ENCODE data around the gene PRAMEF11. TPM values are rescaled to one million over a fixed set of nuclear protein-coding genes. Genes with fewer than 3 reads are reported as not detected.
"Not testable (repeated sequence)": the region's sequence is repeated elsewhere in the genome, so short reads cannot be mapped to it uniquely, and the experiment has no call there.

Gene PRAMEF11
- not detected for total RNA-seq
- polyA plus RNA-seq: 0.05 TPM
- long read RNA-seq, donor 1: 0 reads
- long read RNA-seq, donor 2: 0 reads
- long read RNA-seq, donor 3: 0 reads
- long read RNA-seq, donor 4: 0 reads
- long read RNA-seq, donor 5: 0 reads
- long read RNA-seq, donor 6: 0 reads
- long read RNA-seq, donor 7: 0 reads
- long read RNA-seq, donor 8: 0 reads
- long read RNA-seq, donor 9: 0 reads
- long read RNA-seq, donor 10: 0 reads

DNA sequence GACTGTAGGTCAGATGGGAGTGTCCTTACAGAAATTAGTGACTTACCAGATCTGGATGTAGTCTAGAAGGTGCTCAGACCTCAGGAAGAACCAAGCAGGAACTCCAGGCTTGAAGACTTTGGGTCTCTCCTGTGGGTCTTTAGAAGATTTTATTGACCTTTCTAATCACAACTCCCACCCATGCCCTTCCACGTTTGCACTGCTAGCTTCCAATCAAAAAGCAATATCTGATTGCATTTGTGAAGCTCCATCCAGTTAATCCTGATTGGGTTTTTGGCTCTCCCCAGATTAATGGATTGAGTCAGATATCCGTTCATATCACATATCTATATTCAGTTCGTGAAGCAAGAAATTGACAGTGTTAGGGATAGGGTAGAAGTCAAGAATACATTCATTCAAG is at the start of gene PRAMEF11:
PRAMEF11 (minus strand) TSS at position 101 of the 400 bp plus-strand sequence. CDS start 2,621 bp downstream, outside the sequence.
- not testable (repeated sequence) for DNase-seq (ENCODE audit: low read depth in 6 of 9, low spot score in 9 of 9); H3K4me1 ChIP-seq (ENCODE audit: control insufficient read depth in 2 of 2, insufficient read depth in 2 of 2, low read length in 2 of 2); H3K27me3 ChIP-seq (ENCODE audit: control insufficient read depth in 2 of 2, insufficient read depth in 1 of 2, low read length in 1 of 2); H3K27ac ChIP-seq (ENCODE audit: low read depth in 1 of 2, low read length in 1 of 2); H3K36me3 ChIP-seq (ENCODE audit: control insufficient read depth in 2 of 2, insufficient read depth in 2 of 2, low read length in 1 of 2); H3K9me3 ChIP-seq (ENCODE audit: control insufficient read depth in 2 of 2, insufficient read depth in 1 of 2, low read length in 1 of 2); H3K4me3 ChIP-seq (ENCODE audit: low read length in 2 of 2)
- WGBS: 69% methylated on average over 3 of the region's 3 CpGs

DNA sequence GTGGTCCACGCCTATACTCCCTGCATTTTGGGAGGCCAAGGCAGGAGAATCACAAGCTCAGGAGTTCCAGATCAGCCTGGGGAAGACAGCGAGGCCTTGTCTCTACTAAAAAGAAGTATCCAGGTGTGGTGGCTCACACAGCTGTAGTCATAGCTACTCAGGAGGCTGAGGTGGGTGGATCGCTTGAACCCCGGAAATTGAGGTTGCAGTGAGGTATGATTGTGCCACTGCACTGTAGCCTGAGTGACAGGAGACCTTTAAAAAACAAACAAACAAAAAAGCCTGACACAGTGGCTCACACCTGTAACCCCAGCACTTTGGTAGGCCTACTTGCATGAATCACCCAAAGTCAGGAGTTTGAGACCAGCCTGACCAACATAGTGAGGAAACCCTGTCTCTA is 47.2 kb upstream of the PRAMEF11 start:
- H3K27ac ChIP-seq (ENCODE audit: low read depth in 1 of 2, low read length in 1 of 2); H3K36me3 ChIP-seq (ENCODE audit: control insufficient read depth in 2 of 2, insufficient read depth in 2 of 2, low read length in 1 of 2); H3K4me1 ChIP-seq (ENCODE audit: control insufficient read depth in 2 of 2, insufficient read depth in 2 of 2, low read length in 2 of 2); H3K27me3 ChIP-seq (ENCODE audit: control insufficient read depth in 2 of 2, insufficient read depth in 1 of 2, low read length in 1 of 2); H3K9me3 ChIP-seq (ENCODE audit: control insufficient read depth in 2 of 2, insufficient read depth in 1 of 2, low read length in 1 of 2); DNase-seq (ENCODE audit: low read depth in 6 of 9, low spot score in 9 of 9); H3K4me3 ChIP-seq (ENCODE audit: low read length in 2 of 2): not testable (repeated sequence)
- 83% methylated on average over 3 of the region's 4 CpGs for WGBS

DNA sequence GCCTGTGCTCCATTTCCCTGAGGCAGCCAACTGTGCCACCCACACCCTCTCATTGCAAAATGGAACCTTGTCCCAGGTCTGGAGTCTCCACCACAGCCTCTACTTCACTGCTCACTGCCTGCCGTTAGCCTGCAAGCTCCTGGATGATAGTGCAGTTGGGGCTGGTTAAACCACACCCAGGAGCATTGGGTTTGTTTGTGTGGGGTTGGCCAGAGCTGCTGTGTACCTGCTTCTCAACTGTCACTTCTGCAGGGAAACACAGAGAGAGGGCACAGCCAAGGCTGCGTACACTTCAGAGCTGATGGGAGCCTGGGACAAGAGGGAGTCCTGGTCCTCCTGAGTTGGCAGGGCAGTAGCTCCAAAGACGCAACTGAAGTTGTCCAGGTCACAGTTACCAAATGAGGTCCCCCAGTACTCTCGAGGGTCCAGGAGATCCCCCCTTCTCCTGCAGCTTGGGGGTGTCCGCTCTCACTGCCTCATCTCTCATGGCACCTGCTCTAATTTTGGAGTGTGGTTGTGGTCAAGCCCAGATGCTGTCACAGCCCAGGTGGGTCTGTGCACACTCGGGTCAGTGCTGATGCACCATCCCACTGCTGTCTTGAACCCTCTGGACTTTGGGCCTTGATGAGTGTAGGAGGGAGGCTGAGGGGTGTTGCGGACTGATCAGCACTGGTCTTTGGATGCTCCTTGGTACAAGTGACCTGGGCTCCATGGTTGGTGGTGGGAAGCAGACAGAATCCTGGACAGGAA is 32.1 kb upstream of the PRAMEF11 start:
- H3K4me3 ChIP-seq (ENCODE audit: low read length in 2 of 2); DNase-seq (ENCODE audit: low read depth in 6 of 9, low spot score in 9 of 9); H3K36me3 ChIP-seq (ENCODE audit: control insufficient read depth in 2 of 2, insufficient read depth in 2 of 2, low read length in 1 of 2); H3K27ac ChIP-seq (ENCODE audit: low read depth in 1 of 2, low read length in 1 of 2); H3K9me3 ChIP-seq (ENCODE audit: control insufficient read depth in 2 of 2, insufficient read depth in 1 of 2, low read length in 1 of 2); H3K27me3 ChIP-seq (ENCODE audit: control insufficient read depth in 2 of 2, insufficient read depth in 1 of 2, low read length in 1 of 2); H3K4me1 ChIP-seq (ENCODE audit: control insufficient read depth in 2 of 2, insufficient read depth in 2 of 2, low read length in 2 of 2): not testable (repeated sequence)
- 84% methylated on average over 4 of the region's 7 CpGs for WGBS

DNA sequence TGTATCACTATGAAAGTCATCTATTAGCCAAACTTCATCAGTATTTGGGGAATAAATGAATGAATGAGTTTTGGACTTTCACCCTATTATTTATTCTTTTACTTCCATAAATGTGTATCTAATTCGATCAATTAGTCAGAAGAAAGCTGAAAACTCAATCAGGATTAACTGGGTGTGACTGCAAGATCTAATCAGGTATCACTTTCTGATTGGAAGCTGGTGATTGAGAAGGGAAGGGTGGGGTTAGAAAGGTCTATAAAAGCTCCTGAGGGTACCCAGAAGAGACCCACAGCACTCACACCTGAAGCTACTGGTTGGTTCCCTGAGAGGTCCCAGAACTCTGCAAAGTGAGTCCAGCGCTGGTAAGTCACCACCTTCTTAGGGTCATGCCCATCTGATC is 25.6 kb upstream of the PRAMEF11 start, which contains the start of gene PRAMEF2:
PRAMEF2 (plus strand) TSS at position 301 of the 400 bp plus-strand sequence. CDS start 1,924 bp downstream, outside the sequence.
- DNase-seq (ENCODE audit: low read depth in 6 of 9, low spot score in 9 of 9); H3K27ac ChIP-seq (ENCODE audit: low read depth in 1 of 2, low read length in 1 of 2); H3K36me3 ChIP-seq (ENCODE audit: control insufficient read depth in 2 of 2, insufficient read depth in 2 of 2, low read length in 1 of 2); H3K4me3 ChIP-seq (ENCODE audit: low read length in 2 of 2); H3K9me3 ChIP-seq (ENCODE audit: control insufficient read depth in 2 of 2, insufficient read depth in 1 of 2, low read length in 1 of 2); H3K4me1 ChIP-seq (ENCODE audit: control insufficient read depth in 2 of 2, insufficient read depth in 2 of 2, low read length in 2 of 2); H3K27me3 ChIP-seq (ENCODE audit: control insufficient read depth in 2 of 2, insufficient read depth in 1 of 2, low read length in 1 of 2): not testable (repeated sequence)
- 73% methylated on average over 2 of the region's 2 CpGs for WGBS

DNA sequence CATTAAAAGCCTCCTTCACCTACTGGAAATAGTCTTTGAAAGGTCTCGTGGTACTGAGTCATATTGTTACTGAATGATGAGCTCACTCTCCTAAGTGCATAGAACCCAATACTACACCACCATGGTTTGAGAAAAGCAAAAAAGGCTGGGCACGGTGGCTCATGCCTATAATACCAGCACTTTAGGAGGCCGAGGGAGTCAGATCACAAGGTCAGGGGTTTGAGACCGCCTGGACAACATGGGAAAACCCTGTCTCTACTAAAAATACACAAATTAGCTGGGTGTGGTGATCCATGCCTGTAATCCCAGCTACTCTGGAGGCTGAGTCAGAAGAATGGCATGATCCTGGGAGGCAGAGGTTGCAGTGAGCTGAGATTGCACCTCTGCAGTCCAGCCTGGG is 20.6 kb upstream of the PRAMEF11 start:
- whole genome bisulfite sequencing: 77% methylated on average over 4 of the region's 4 CpGs
- no peak overlapping the region for H3K4me3 ChIP-seq (ENCODE audit: low read length in 2 of 2)
- no peak overlapping the region for H3K27ac ChIP-seq (ENCODE audit: low read depth in 1 of 2, low read length in 1 of 2)
- DNase-seq (ENCODE audit: low read depth in 6 of 9, low spot score in 9 of 9): no peak
- no peaks in the 10 kb centered on the region for H3K36me3 ChIP-seq (ENCODE audit: control insufficient read depth in 2 of 2, insufficient read depth in 2 of 2, low read length in 1 of 2)
- H3K9me3 ChIP-seq (ENCODE audit: control insufficient read depth in 2 of 2, insufficient read depth in 1 of 2, low read length in 1 of 2): no peaks in the 10 kb centered on the region
- H3K4me1 ChIP-seq (ENCODE audit: control insufficient read depth in 2 of 2, insufficient read depth in 2 of 2, low read length in 2 of 2): no peaks in the 10 kb centered on the region
- H3K27me3 ChIP-seq (ENCODE audit: control insufficient read depth in 2 of 2, insufficient read depth in 1 of 2, low read length in 1 of 2): no peaks in the 10 kb centered on the region

DNA sequence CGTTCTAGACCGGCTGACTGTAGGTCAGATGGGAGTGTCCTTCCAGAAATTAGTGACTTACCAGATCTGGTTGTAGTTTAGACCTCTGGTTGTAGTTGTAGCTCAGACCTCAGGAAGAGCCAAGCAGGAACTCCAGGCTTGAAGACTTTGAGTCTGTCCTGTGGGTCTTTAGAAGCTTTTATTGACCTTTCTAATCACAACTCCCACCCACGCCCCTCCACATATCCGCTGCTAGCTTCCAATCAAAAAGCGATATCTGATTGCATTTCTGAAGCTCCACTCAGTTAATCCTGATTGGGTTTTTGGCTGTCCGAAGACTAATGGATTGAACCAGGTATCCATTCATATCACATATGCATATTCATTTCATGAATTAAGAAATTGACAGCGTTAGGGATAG is 17.4 kb upstream of the PRAMEF11 start, which contains the start of gene HNRNPCL1:
HNRNPCL1 (minus strand) TSS at position 101 of the 400 bp plus-strand sequence. CDS start 431 bp downstream, outside the sequence.
- not testable (repeated sequence) for H3K27ac ChIP-seq (ENCODE audit: low read depth in 1 of 2, low read length in 1 of 2); H3K4me3 ChIP-seq (ENCODE audit: low read length in 2 of 2); H3K9me3 ChIP-seq (ENCODE audit: control insufficient read depth in 2 of 2, insufficient read depth in 1 of 2, low read length in 1 of 2); H3K27me3 ChIP-seq (ENCODE audit: control insufficient read depth in 2 of 2, insufficient read depth in 1 of 2, low read length in 1 of 2); DNase-seq (ENCODE audit: low read depth in 6 of 9, low spot score in 9 of 9); H3K36me3 ChIP-seq (ENCODE audit: control insufficient read depth in 2 of 2, insufficient read depth in 2 of 2, low read length in 1 of 2); H3K4me1 ChIP-seq (ENCODE audit: control insufficient read depth in 2 of 2, insufficient read depth in 2 of 2, low read length in 2 of 2)
- WGBS: 93% methylated on average over 7 of the region's 7 CpGs

DNA sequence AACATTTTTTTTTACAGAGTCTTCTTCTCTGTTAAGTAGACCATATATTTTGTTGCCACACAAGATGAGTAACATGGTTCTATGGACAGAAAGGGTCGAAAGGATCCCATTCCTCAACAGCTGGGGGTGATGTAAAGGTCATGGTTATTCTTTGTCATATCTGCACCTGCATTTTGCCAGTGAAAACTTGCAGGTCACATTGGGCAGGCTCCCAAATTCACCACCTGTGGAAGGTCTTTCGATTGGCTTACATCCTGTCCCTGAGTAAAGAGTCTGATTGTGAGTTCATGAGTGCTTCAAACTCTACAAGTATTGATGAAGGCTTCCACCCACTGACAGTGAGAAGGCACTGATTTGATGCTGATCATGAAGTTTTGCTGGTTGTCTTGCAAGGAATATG is 2.0 kb upstream of the PRAMEF11 start:
- H3K27me3 ChIP-seq (ENCODE audit: control insufficient read depth in 2 of 2, insufficient read depth in 1 of 2, low read length in 1 of 2); H3K9me3 ChIP-seq (ENCODE audit: control insufficient read depth in 2 of 2, insufficient read depth in 1 of 2, low read length in 1 of 2); H3K4me1 ChIP-seq (ENCODE audit: control insufficient read depth in 2 of 2, insufficient read depth in 2 of 2, low read length in 2 of 2); H3K36me3 ChIP-seq (ENCODE audit: control insufficient read depth in 2 of 2, insufficient read depth in 2 of 2, low read length in 1 of 2); DNase-seq (ENCODE audit: low read depth in 6 of 9, low spot score in 9 of 9); H3K27ac ChIP-seq (ENCODE audit: low read depth in 1 of 2, low read length in 1 of 2); H3K4me3 ChIP-seq (ENCODE audit: low read length in 2 of 2): not testable (repeated sequence)
- 62% methylated on average over 2 of the region's 2 CpGs for WGBS

DNA sequence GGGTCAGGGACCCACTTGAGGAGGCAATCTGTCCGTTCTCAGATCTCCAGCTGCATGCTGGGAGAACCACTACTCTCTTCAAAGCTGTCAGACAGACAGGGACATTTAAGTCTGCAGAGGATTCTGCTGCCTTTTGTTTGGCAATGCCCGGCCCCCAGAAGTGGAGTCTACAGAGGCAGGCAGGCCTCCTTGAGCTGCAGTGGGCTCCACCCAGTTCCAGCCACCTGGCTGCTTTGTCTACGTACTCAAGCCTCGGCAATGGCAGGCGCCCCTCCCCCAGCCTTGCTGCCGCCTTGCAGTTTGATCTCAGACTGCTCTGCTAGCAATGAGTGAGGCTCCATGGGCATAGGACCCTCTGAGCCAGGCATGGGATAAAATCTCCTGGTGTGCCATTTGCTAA is 12.1 kb downstream of the PRAMEF11 start:
- not testable (repeated sequence) for H3K27ac ChIP-seq (ENCODE audit: low read depth in 1 of 2, low read length in 1 of 2); DNase-seq (ENCODE audit: low read depth in 6 of 9, low spot score in 9 of 9); H3K4me1 ChIP-seq (ENCODE audit: control insufficient read depth in 2 of 2, insufficient read depth in 2 of 2, low read length in 2 of 2); H3K36me3 ChIP-seq (ENCODE audit: control insufficient read depth in 2 of 2, insufficient read depth in 2 of 2, low read length in 1 of 2); H3K4me3 ChIP-seq (ENCODE audit: low read length in 2 of 2); H3K9me3 ChIP-seq (ENCODE audit: control insufficient read depth in 2 of 2, insufficient read depth in 1 of 2, low read length in 1 of 2); H3K27me3 ChIP-seq (ENCODE audit: control insufficient read depth in 2 of 2, insufficient read depth in 1 of 2, low read length in 1 of 2)
- WGBS: 80% methylated on average over 6 of the region's 6 CpGs

DNA sequence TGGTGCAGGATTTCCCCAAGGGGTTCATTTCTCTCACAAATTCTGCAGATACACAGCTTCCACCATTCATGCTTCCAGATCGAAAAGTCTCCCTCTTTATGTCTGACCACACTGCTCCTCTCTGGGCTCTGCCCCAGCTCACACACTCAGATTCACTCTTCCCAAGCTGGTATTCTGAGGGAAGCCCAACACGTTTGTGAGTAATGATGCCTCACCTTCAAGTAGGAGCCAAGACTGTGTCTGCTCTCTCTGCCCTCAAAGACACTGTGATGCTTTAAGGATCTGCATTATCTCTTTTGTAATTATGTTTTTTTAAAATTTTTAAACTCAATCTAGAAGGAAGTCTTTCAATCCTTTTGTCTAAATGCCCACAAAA is 19.8 kb downstream of the PRAMEF11 start:
- no peaks in the 10 kb centered on the region for H3K36me3 ChIP-seq (ENCODE audit: control insufficient read depth in 2 of 2, insufficient read depth in 2 of 2, low read length in 1 of 2)
- H3K27me3 ChIP-seq (ENCODE audit: control insufficient read depth in 2 of 2, insufficient read depth in 1 of 2, low read length in 1 of 2): no peaks in the 10 kb centered on the region
- no peaks in the 10 kb centered on the region for H3K4me1 ChIP-seq (ENCODE audit: control insufficient read depth in 2 of 2, insufficient read depth in 2 of 2, low read length in 2 of 2)
- H3K9me3 ChIP-seq (ENCODE audit: control insufficient read depth in 2 of 2, insufficient read depth in 1 of 2, low read length in 1 of 2): no peaks in the 10 kb centered on the region
- no peak overlapping the region for H3K4me3 ChIP-seq (ENCODE audit: low read length in 2 of 2)
- H3K27ac ChIP-seq (ENCODE audit: low read depth in 1 of 2, low read length in 1 of 2): no peak overlapping the region
- no peak for DNase-seq (ENCODE audit: low read depth in 6 of 9, low spot score in 9 of 9)
- 71% methylated on average over 2 of the region's 2 CpGs for WGBS
